Measurements from ENCODE around the gene CACNB2. TPM values are rescaled to one million over a fixed set of nuclear protein-coding genes. Genes with fewer than 3 reads are reported as not detected.

CACNB2 gene
- total RNA-seq, 4 donors from 2014 or later: 0.16 to 2.4 (median 1.8) TPM

- no peak for TF ChIP-seq CTCF (IDR thresholded peaks at IDR 0.05; ENCODE audit: low read depth)
Observed at GRCh38 chr10:18134509-18134908, 5.7 kb upstream of the CACNB2 start.

- no peak for TF ChIP-seq CTCF (IDR thresholded peaks at IDR 0.05; ENCODE audit: low read depth)
Observed at GRCh38 chr10:18134921-18135320, 5.3 kb upstream of the CACNB2 start.

- TF ChIP-seq CTCF (IDR thresholded peaks at IDR 0.05; ENCODE audit: low read depth): no peak
Observed at GRCh38 chr10:18136073-18136791, 4.0 kb upstream of the CACNB2 start.

GRCh38 chr10:18137111-18137510 lies 3.1 kb upstream of the CACNB2 start:
- TF ChIP-seq CTCF (IDR thresholded peaks at IDR 0.05; ENCODE audit: low read depth): no peak

- no peak for TF ChIP-seq CTCF (IDR thresholded peaks at IDR 0.05; ENCODE audit: low read depth)
Observed at GRCh38 chr10:18140957-18141845, 977 bp downstream of the CACNB2 start.

- no peak for TF ChIP-seq CTCF (IDR thresholded peaks at IDR 0.05; ENCODE audit: low read depth)
Observed at GRCh38 chr10:18142151-18142550, 1.9 kb downstream of the CACNB2 start.

GRCh38 chr10:18144396-18144795 lies 4.2 kb downstream of the CACNB2 start:
- no peak for TF ChIP-seq CTCF (IDR thresholded peaks at IDR 0.05; ENCODE audit: low read depth)

Data from subcutaneous adipose tissue (tissue), 4 donors.